HCT116 (cell line): ENCODE measurements around the gene GTF3C5. TPM values are rescaled to one million over a fixed set of nuclear protein-coding genes. Genes with fewer than 3 reads are reported as not detected.

Source experiments
- ATAC-seq: fragments of 200-7000 bp; cut with Tn5 transposase; 2 replicates; pipeline ENCODE4 v1.9.1; 2020; ENCODE audit warnings: mild to moderate bottlenecking, moderate library complexity
- BruUV-seq: library from RNA; stranded (reverse); fragments of 400-500 nt; replicated peaks from 2 replicates; lab custom pipeline; 2021; lab: Mats Ljungman, UMichigan
- CTCF ChIA-PET: fragments of 300-600 bp; sonication (Branson Sonifier 250); formaldehyde crosslinking; loops from one replicate; lab custom pipeline; 2021; ENCODE audit warnings: antibody characterized with exemption; lab: Charles Lee
- POLR2A ChIA-PET: fragments of 300-600, 350-600 bp; sonication (Branson Sonifier 250); formaldehyde crosslinking; loops from one replicate; lab custom pipeline; 2021; ENCODE audit warnings: antibody characterized with exemption; lab: Charles Lee
- RAD21 ChIA-PET, 2 experiments: fragments of 300-600 bp; sonication (Branson Sonifier 250); formaldehyde crosslinking; loops; one replicate each; lab custom pipeline; 2023; ENCODE audit warnings: low total read pairs in 2 of 2; ENCODE audit not compliant: uncharacterized antibody in 2 of 2, unreplicated experiment in 2 of 2, low non-redundant PET in 1 of 2; lab: Charles Lee
- DNase-seq: peaks from one replicate; pipeline ENCODE4 v3.0.0-alpha.2; 2010; ENCODE audit warnings: low read depth, low spot score
- H2AFZ ChIP-seq: fragments of 200-600 bp; shearing (Covaris generic), sonication (generic); 2 replicates; pipeline ENCODE4 v1.6.1; 2017; ENCODE audit warnings: low read depth, mixed run types, mixed read lengths, antibody characterized with exemption, low read length; ENCODE audit not compliant: poor library complexity, severe bottlenecking
- H3K27ac ChIP-seq: 2 replicates; pipeline ENCODE4 v1.5.1; 2012; ENCODE audit warnings: low read depth, low read length
- H3K27me3 ChIP-seq: fragments of 200-600 bp; sonication (generic); 2 replicates; pipeline ENCODE4 v1.6.1; 2016; ENCODE audit warnings: mixed run types, low read length, mixed read lengths; ENCODE audit not compliant: insufficient read depth
- H3K36me3 ChIP-seq, 2 experiments: fragments of 200-500 bp in 1 of 2; fragments of 200-600 bp in 1 of 2; sonication (Bioruptor generic) in 1 of 2; sonication (generic) in 1 of 2; 2 replicates each; pipeline versions ENCODE4 v1.5.1 to v1.6.1; 2014 to 2016; ENCODE audit warnings: low read length in 2 of 2, inconsistent platforms in 1 of 2, mixed read lengths in 1 of 2, mixed run types in 1 of 2; ENCODE audit not compliant: insufficient read depth in 2 of 2, control insufficient read depth in 1 of 2
- H3K4me1 ChIP-seq, 2 experiments: fragments of 200-600 bp in 1 of 2; sonication (generic) in 1 of 2; 2 replicates each; pipeline versions ENCODE4 v1.5.1 to v1.6.1; 2012 to 2017; ENCODE audit warnings: low read length in 2 of 2, inconsistent platforms in 1 of 2, mild to moderate bottlenecking in 1 of 2, mixed read lengths in 1 of 2, mixed run types in 1 of 2, moderate library complexity in 1 of 2; ENCODE audit not compliant: insufficient read depth in 2 of 2, control insufficient read depth in 1 of 2
- H3K4me2 ChIP-seq: fragments of 200-600 bp; sonication (generic); 2 replicates; pipeline ENCODE4 v1.6.1; 2017; ENCODE audit warnings: mixed run types, low read length, mixed read lengths
- H3K4me3 ChIP-seq, 2 experiments: fragments of 200-600 bp in 1 of 2; sonication (generic) in 1 of 2; replicated peaks in 1 of 2; 2 replicates each; pipeline ENCODE4 v1.5.1; 2011 to 2016; ENCODE audit warnings: low read length in 2 of 2, control low read depth in 1 of 2, low read depth in 1 of 2, mild to moderate bottlenecking in 1 of 2, mixed read lengths in 1 of 2, mixed run types in 1 of 2
- H3K79me2 ChIP-seq: fragments of 200-600 bp; sonication (generic); 2 replicates; pipeline ENCODE4 v1.6.1; 2017; ENCODE audit warnings: mild to moderate bottlenecking, mixed run types, low read length, moderate library complexity, mixed read lengths; ENCODE audit not compliant: insufficient read depth
- H3K9ac ChIP-seq: fragments of 200-600 bp; sonication (generic); 2 replicates; pipeline ENCODE4 v1.6.1; 2016; ENCODE audit warnings: low read length, mixed read lengths
- H3K9me2 ChIP-seq: fragments of 200-600 bp; sonication (generic), shearing (Covaris generic); 2 replicates; pipeline ENCODE4 v1.6.1; 2017; ENCODE audit warnings: mixed run types, mild to moderate bottlenecking, moderate library complexity; ENCODE audit not compliant: insufficient read depth
- H3K9me3 ChIP-seq, 2 experiments: fragments of 200-500 bp in 1 of 2; fragments of 200-600 bp in 1 of 2; sonication (Bioruptor generic) in 1 of 2; sonication (generic) in 1 of 2; 2 replicates each; pipeline ENCODE4 v1.6.1; 2014 to 2017; ENCODE audit warnings: low read length in 2 of 2, mixed read lengths in 2 of 2, inconsistent platforms in 1 of 2, low read depth in 1 of 2, mild to moderate bottlenecking in 1 of 2, mixed run types in 1 of 2, moderate library complexity in 1 of 2; ENCODE audit not compliant: control insufficient read depth in 1 of 2, insufficient read depth in 1 of 2
- H4K20me1 ChIP-seq: fragments of 200-600 bp; sonication (generic), shearing (Covaris generic); 2 replicates; pipeline ENCODE4 v1.6.1; 2017; ENCODE audit warnings: mixed run types, mild to moderate bottlenecking, moderate library complexity; ENCODE audit not compliant: insufficient read depth
- CEBPB ChIP-seq: IDR thresholded peaks from 2 replicates; pipeline ENCODE4 v1.6.1; 2012; ENCODE audit warnings: low read depth
- CTCF ChIP-seq, 3 experiments: fragments of 200-600 bp in 1 of 3; sonication (generic) in 1 of 3; IDR thresholded peaks in 2 of 3; conservative IDR thresholded peaks in 1 of 3; 2 replicates each; pipeline ENCODE4 v1.5.1; 2012 to 2017; ENCODE audit warnings: low read depth in 2 of 3, low read length in 2 of 3, antibody characterized with exemption in 1 of 3, borderline replicate concordance in 1 of 3, control low read depth in 1 of 3, mild to moderate bottlenecking in 1 of 3, mixed read lengths in 1 of 3, mixed run types in 1 of 3, moderate library complexity in 1 of 3; ENCODE audit not compliant: insufficient read depth in 1 of 3
- ELF1 ChIP-seq: IDR thresholded peaks from 2 replicates; pipeline ENCODE4 v1.6.1; 2012; ENCODE audit warnings: low read depth, borderline replicate concordance
- EZH2 ChIP-seq: fragments of 200-600 bp; sonication (generic); IDR thresholded peaks from 2 replicates; pipeline ENCODE4 v1.6.1; 2017; ENCODE audit warnings: antibody characterized with exemption, mixed run types
- FOSL1 ChIP-seq: IDR thresholded peaks from 2 replicates; pipeline ENCODE4 v1.6.1; 2012; ENCODE audit warnings: low read depth
- POLR2A ChIP-seq: IDR thresholded peaks from 2 replicates; pipeline ENCODE4 v1.7.0; 2011; ENCODE audit warnings: borderline replicate concordance; ENCODE audit not compliant: insufficient read depth, insufficient read length; ENCODE audit errors: extremely low read depth
- POLR2AphosphoS5 ChIP-seq: IDR thresholded peaks from 2 replicates; pipeline ENCODE4 v1.6.1; 2011; ENCODE audit warnings: mild to moderate bottlenecking, low read depth, low read length, moderate library complexity
- SIN3A ChIP-seq: IDR thresholded peaks from 2 replicates; pipeline ENCODE4 v1.6.1; 2012; ENCODE audit warnings: low read depth
- SP1 ChIP-seq: IDR thresholded peaks from 2 replicates; pipeline ENCODE4 v1.6.1; 2012; ENCODE audit warnings: low read depth
- SRF ChIP-seq: IDR thresholded peaks from 2 replicates; pipeline ENCODE4 v1.6.1; 2012; ENCODE audit warnings: low read depth
- ZFX ChIP-seq: fragments of 450-650 bp; IDR thresholded peaks from 2 replicates; pipeline ENCODE4 v1.6.1; 2017
- ZNF274 ChIP-seq: fragments of 200-500 bp; sonication (Bioruptor generic); IDR thresholded peaks from 2 replicates; pipeline ENCODE4 v1.6.1; 2014; ENCODE audit warnings: mild to moderate bottlenecking, low read depth, low read length, inconsistent platforms
- intact Hi-C: fragments of 100-400 bp; cut with micrococcal nuclease; formaldehyde crosslinking; loops from 2 replicates; pipeline ENCODE4 v1.10.0; 2022
- total RNA-seq: library from RNA; stranded (reverse); gene quantifications from one replicate; pipeline ENCODE4 v1.2.1, GENCODE V29; 2021; ENCODE audit not compliant: unreplicated experiment
- TF ChIP-seq, protein P1 (sequence below): IDR thresholded peaks from 2 replicates; pipeline ENCODE4 v1.6.1; 2012; ENCODE audit warnings: low read depth

The GTF3C5 gene
- total RNA-seq, 1 experiment from 2014 or later, result 95.1 TPM

DNA sequence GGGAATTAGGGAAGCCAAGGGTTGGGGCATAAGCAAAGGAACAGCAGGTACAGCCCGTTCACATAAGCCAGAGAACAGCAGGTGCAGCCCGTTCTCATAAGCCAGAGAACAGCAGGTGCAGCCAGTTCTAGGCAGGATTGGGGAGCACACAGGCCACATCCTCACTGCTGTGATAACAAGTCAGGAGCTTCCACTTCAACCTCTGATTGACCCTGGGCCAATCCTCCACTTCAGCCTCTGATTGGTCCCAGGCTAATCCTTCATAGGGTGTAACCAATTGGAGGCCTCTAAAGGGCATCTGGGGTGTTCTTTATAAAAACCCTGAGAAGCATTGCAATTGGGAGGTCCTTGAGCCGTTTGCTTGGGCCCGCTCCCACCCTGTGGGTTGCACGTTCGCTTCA lies 58.5 kb downstream of the GTF3C5 start:
- Histone ChIP-seq H3K9me2 (no peaks in the 10 kb centered on the region), H3K79me2 (no peaks in the 10 kb centered on the region), H3K4me1 (no peaks in the 10 kb centered on the region), H3K4me2 (no peak overlapping the region), H2AFZ (no peak overlapping the region), H3K9ac (no peak overlapping the region), H3K36me3 (no peaks in the 10 kb centered on the region), H4K20me1 (no peaks in the 10 kb centered on the region), H3K27me3 (no peaks in the 10 kb centered on the region), H3K27ac (no peak overlapping the region), H3K4me3 (no peak overlapping the region), H3K9me3 (no peaks in the 10 kb centered on the region)
- intact Hi-C loops, result no loop called here
- CTCF ChIA-PET, result no interaction called here
- TF ChIP-seq FOSL1, result no peak
- TF ChIP-seq EZH2, result no peak
- no peak for TF ChIP-seq ZNF274
- no peak for TF ChIP-seq POLR2A
- TF ChIP-seq CTCF (IDR thresholded peaks at IDR 0.05 in 2 of 3, conservative IDR thresholded peaks at IDR 0.05 in 1 of 3; ENCODE audit: borderline replicate concordance in 1 of 3, insufficient read depth in 1 of 3, low read depth in 2 of 3, low read length in 2 of 3), result no peak
- no peak for TF ChIP-seq ZFX
- no peak for TF ChIP-seq CEBPB
- no peak for TF ChIP-seq SIN3A
- no peak for TF ChIP-seq ELF1
- no peak for TF ChIP-seq SP1
- RAD21 ChIA-PET, result no interaction called here
- POLR2A ChIA-PET, result no interaction called here
- DNase-seq (no peak), ATAC-seq (peak; percentile 52)
- BruUV-seq, result no TSS peak

GRCh38 chr9:133090187-133090586 lies 59.4 kb downstream of the GTF3C5 start:
- no peak for DNase-seq
- Histone ChIP-seq H3K36me3 (no peaks in the 10 kb centered on the region), H3K9me2 (no peaks in the 10 kb centered on the region), H3K4me3 (no peak overlapping the region), H3K9ac (no peak overlapping the region), H4K20me1 (no peaks in the 10 kb centered on the region), H3K79me2 (no peaks in the 10 kb centered on the region), H3K27me3 (no peaks in the 10 kb centered on the region), H2AFZ (no peak overlapping the region), H3K4me2 (no peak overlapping the region), H3K27ac (no peak overlapping the region), H3K9me3 (no peaks in the 10 kb centered on the region; a peak in 2 of 4 replicates), H3K4me1 (no peaks in the 10 kb centered on the region)
- ChIA-PET POLR2A (no interaction called here), CTCF (no interaction called here), RAD21 (no interaction called here)
- intact Hi-C loops, result no loop called here
- no TSS peak for BruUV-seq
- no peak for ATAC-seq
- TF ChIP-seq ZNF274 (no peak), SP1 (no peak), CTCF (IDR thresholded peaks at IDR 0.05 in 2 of 3, conservative IDR thresholded peaks at IDR 0.05 in 1 of 3; ENCODE audit: borderline replicate concordance in 1 of 3, insufficient read depth in 1 of 3, low read depth in 2 of 3, low read length in 2 of 3) (no peak), SRF (no peak), SIN3A (no peak), POLR2AphosphoS5 (no peak), FOSL1 (no peak)
- TF ChIP-seq, protein P1, sequence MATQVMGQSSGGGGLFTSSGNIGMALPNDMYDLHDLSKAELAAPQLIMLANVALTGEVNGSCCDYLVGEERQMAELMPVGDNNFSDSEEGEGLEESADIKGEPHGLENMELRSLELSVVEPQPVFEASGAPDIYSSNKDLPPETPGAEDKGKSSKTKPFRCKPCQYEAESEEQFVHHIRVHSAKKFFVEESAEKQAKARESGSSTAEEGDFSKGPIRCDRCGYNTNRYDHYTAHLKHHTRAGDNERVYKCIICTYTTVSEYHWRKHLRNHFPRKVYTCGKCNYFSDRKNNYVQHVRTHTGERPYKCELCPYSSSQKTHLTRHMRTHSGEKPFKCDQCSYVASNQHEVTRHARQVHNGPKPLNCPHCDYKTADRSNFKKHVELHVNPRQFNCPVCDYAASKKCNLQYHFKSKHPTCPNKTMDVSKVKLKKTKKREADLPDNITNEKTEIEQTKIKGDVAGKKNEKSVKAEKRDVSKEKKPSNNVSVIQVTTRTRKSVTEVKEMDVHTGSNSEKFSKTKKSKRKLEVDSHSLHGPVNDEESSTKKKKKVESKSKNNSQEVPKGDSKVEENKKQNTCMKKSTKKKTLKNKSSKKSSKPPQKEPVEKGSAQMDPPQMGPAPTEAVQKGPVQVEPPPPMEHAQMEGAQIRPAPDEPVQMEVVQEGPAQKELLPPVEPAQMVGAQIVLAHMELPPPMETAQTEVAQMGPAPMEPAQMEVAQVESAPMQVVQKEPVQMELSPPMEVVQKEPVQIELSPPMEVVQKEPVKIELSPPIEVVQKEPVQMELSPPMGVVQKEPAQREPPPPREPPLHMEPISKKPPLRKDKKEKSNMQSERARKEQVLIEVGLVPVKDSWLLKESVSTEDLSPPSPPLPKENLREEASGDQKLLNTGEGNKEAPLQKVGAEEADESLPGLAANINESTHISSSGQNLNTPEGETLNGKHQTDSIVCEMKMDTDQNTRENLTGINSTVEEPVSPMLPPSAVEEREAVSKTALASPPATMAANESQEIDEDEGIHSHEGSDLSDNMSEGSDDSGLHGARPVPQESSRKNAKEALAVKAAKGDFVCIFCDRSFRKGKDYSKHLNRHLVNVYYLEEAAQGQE, result no peak
